ENCODE data around the gene ACSL4.
"Not testable (repeated sequence)": the region's sequence is repeated elsewhere in the genome, so short reads cannot be mapped to it uniquely, and the experiment has no call there.

The ACSL4 gene

GRCh38 chrX:109671170-109671569 lies 61.9 kb downstream of the ACSL4 start:
- H3K9ac ChIP-seq (ENCODE audit: low read depth, low read length); H3K9me3 ChIP-seq (ENCODE audit: control insufficient read depth, insufficient read depth, low read length); H3K4me1 ChIP-seq (ENCODE audit: insufficient read depth, low read length): not testable (repeated sequence)
- peaks cover 12% of the 10 kb centered on the region; the same call in 1 of the 2 replicates for H3K36me3 ChIP-seq (ENCODE audit: insufficient read depth, low read length)

GRCh38 chrX:109667986-109668385 lies 65.1 kb downstream of the ACSL4 start:
- Histone ChIP-seq H3K4me1 (ENCODE audit: insufficient read depth, low read length) (no peaks in the 10 kb centered on the region), H3K9ac (ENCODE audit: low read depth, low read length) (no peak overlapping the region), H3K36me3 (ENCODE audit: insufficient read depth, low read length) (peaks cover 1% of the 10 kb centered on the region; the same call in 1 of the 2 replicates), H3K9me3 (ENCODE audit: control insufficient read depth, insufficient read depth, low read length) (no peaks in the 10 kb centered on the region)

GRCh38 chrX:109660435-109661143 lies 72.5 kb downstream of the ACSL4 start:
- Histone ChIP-seq H3K9ac (ENCODE audit: low read depth, low read length) (no peak overlapping the region), H3K9me3 (ENCODE audit: control insufficient read depth, insufficient read depth, low read length) (no peaks in the 10 kb centered on the region), H3K36me3 (ENCODE audit: insufficient read depth, low read length) (no peaks in the 10 kb centered on the region; the same call in none of the 2 replicates), H3K4me1 (ENCODE audit: insufficient read depth, low read length) (no peaks in the 10 kb centered on the region)

GRCh38 chrX:109658391-109658790 lies 74.7 kb downstream of the ACSL4 start:
- Histone ChIP-seq H3K9me3 (ENCODE audit: control insufficient read depth, insufficient read depth, low read length) (no peaks in the 10 kb centered on the region), H3K36me3 (ENCODE audit: insufficient read depth, low read length) (no peaks in the 10 kb centered on the region; the same call in none of the 2 replicates), H3K9ac (ENCODE audit: low read depth, low read length) (no peak overlapping the region), H3K4me1 (ENCODE audit: insufficient read depth, low read length) (no peaks in the 10 kb centered on the region)

- H3K9me3 ChIP-seq (ENCODE audit: control insufficient read depth, insufficient read depth, low read length); H3K4me1 ChIP-seq (ENCODE audit: insufficient read depth, low read length); H3K9ac ChIP-seq (ENCODE audit: low read depth, low read length); H3K36me3 ChIP-seq (ENCODE audit: insufficient read depth, low read length): not testable (repeated sequence)
These were observed 75.7 kb downstream of the ACSL4 start for GRCh38 chrX:109657364-109657763.

- no peaks in the 10 kb centered on the region; the same call in 1 of the 2 replicates for H3K36me3 ChIP-seq (ENCODE audit: insufficient read depth, low read length)
- no peak overlapping the region for H3K9ac ChIP-seq (ENCODE audit: low read depth, low read length)
- no peaks in the 10 kb centered on the region for H3K4me1 ChIP-seq (ENCODE audit: insufficient read depth, low read length)
- H3K9me3 ChIP-seq (ENCODE audit: control insufficient read depth, insufficient read depth, low read length), result no peaks in the 10 kb centered on the region
These were observed 76.3 kb downstream of the ACSL4 start for GRCh38 chrX:109656774-109657173.

- Histone ChIP-seq H3K4me1 (ENCODE audit: insufficient read depth, low read length) (no peaks in the 10 kb centered on the region), H3K36me3 (ENCODE audit: insufficient read depth, low read length) (no peaks in the 10 kb centered on the region; the same call in 1 of the 2 replicates), H3K9me3 (ENCODE audit: control insufficient read depth, insufficient read depth, low read length) (no peaks in the 10 kb centered on the region), H3K9ac (ENCODE audit: low read depth, low read length) (no peak overlapping the region)
These were observed 77.4 kb downstream of the ACSL4 start for GRCh38 chrX:109655502-109656201.

- no peaks in the 10 kb centered on the region; the same call in 1 of the 2 replicates for H3K36me3 ChIP-seq (ENCODE audit: insufficient read depth, low read length)
- no peak overlapping the region for H3K9ac ChIP-seq (ENCODE audit: low read depth, low read length)
- no peaks in the 10 kb centered on the region for H3K9me3 ChIP-seq (ENCODE audit: control insufficient read depth, insufficient read depth, low read length)
- no peaks in the 10 kb centered on the region for H3K4me1 ChIP-seq (ENCODE audit: insufficient read depth, low read length)
These were observed 78.4 kb downstream of the ACSL4 start for GRCh38 chrX:109654516-109655109.

GRCh38 chrX:109644671-109645070 lies 88.4 kb downstream of the ACSL4 start:
- not testable (repeated sequence) for H3K9ac ChIP-seq (ENCODE audit: low read depth, low read length); H3K9me3 ChIP-seq (ENCODE audit: control insufficient read depth, insufficient read depth, low read length); H3K36me3 ChIP-seq (ENCODE audit: insufficient read depth, low read length); H3K4me1 ChIP-seq (ENCODE audit: insufficient read depth, low read length)

- H3K9me3 ChIP-seq (ENCODE audit: control insufficient read depth, insufficient read depth, low read length), result no peaks in the 10 kb centered on the region
- no peak overlapping the region for H3K9ac ChIP-seq (ENCODE audit: low read depth, low read length)
- no peaks in the 10 kb centered on the region for H3K36me3 ChIP-seq (ENCODE audit: insufficient read depth, low read length)
- H3K4me1 ChIP-seq (ENCODE audit: insufficient read depth, low read length), result no peaks in the 10 kb centered on the region
These were observed 89.4 kb downstream of the ACSL4 start for GRCh38 chrX:109643687-109644086.

GRCh38 chrX:109638158-109638557 lies 94.9 kb downstream of the ACSL4 start:
- H3K36me3 ChIP-seq (ENCODE audit: insufficient read depth, low read length), result no peaks in the 10 kb centered on the region
- no peak overlapping the region for H3K9ac ChIP-seq (ENCODE audit: low read depth, low read length)
- H3K4me1 ChIP-seq (ENCODE audit: insufficient read depth, low read length), result no peaks in the 10 kb centered on the region
- no peaks in the 10 kb centered on the region for H3K9me3 ChIP-seq (ENCODE audit: control insufficient read depth, insufficient read depth, low read length)

GRCh38 chrX:109637477-109637876 lies 95.6 kb downstream of the ACSL4 start:
- H3K9ac ChIP-seq (ENCODE audit: low read depth, low read length); H3K4me1 ChIP-seq (ENCODE audit: insufficient read depth, low read length); H3K36me3 ChIP-seq (ENCODE audit: insufficient read depth, low read length); H3K9me3 ChIP-seq (ENCODE audit: control insufficient read depth, insufficient read depth, low read length): not testable (repeated sequence)

GRCh38 chrX:109635146-109635545 lies 97.9 kb downstream of the ACSL4 start:
- H3K9me3 ChIP-seq (ENCODE audit: control insufficient read depth, insufficient read depth, low read length), result no peaks in the 10 kb centered on the region
- H3K4me1 ChIP-seq (ENCODE audit: insufficient read depth, low read length), result no peaks in the 10 kb centered on the region; the same call in 1 of the 2 replicates
- H3K9ac ChIP-seq (ENCODE audit: low read depth, low read length), result no peak overlapping the region
- no peaks in the 10 kb centered on the region for H3K36me3 ChIP-seq (ENCODE audit: insufficient read depth, low read length)

GRCh38 chrX:109632906-109633504 lies 100.1 kb downstream of the ACSL4 start:
- Histone ChIP-seq H3K36me3 (ENCODE audit: insufficient read depth, low read length) (no peaks in the 10 kb centered on the region), H3K9me3 (ENCODE audit: control insufficient read depth, insufficient read depth, low read length) (no peaks in the 10 kb centered on the region), H3K9ac (ENCODE audit: low read depth, low read length) (no peak overlapping the region), H3K4me1 (ENCODE audit: insufficient read depth, low read length) (no peaks in the 10 kb centered on the region; the same call in 1 of the 2 replicates)

Data from ES-I3 (cell line).